ENCODE results near the gene ZNF385C. TPM values are rescaled to one million over a fixed set of nuclear protein-coding genes. Genes with fewer than 3 reads are reported as not detected.

ZNF385C gene
- total and polyA plus RNA-seq, 2 of the 13 experiments (the other 11 are each of a cell fraction or from before 2014, with no cell fraction given), result 2.3 to 6.1 TPM

DNA sequence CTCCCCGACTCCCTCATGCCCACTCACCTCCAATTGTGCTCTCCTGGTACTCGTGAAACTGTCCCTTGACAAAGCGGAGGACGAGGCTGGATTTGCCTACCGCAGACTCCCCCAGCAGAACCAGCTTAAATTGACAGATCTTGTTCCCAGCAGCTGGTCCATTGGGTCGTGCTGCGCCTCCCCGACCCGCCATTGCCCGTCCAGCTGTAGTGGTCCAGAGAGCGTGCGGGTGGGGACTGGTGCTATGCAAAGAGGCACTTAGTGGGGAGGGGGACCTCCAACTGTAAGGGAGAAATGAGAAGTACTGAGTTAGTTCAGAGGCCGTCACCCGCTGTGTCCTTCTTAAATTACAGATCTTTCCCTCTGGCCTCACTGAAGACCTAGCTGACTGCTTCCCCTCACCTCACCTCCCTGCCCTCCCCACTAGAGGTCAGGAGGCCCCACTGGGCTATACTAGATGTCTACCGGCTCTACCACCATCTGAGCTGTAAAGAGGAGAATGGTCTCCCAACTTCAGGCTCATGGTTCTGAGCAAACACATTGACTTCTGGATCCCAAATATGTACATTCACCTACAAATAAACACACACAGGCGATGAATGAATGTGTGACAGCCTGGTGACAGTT lies 32.1 kb upstream of the ZNF385C start:
- Histone ChIP-seq H3K4me3 (replicated peaks in 1 of 3; ENCODE audit: insufficient read depth in 1 of 3, low read depth in 2 of 3, low read length in 3 of 3) (no peak overlapping the region), H3K27ac (ENCODE audit: extremely low read length, insufficient read depth, low read length) (no peak overlapping the region), H3K4me1 (ENCODE audit: insufficient read depth, low read length) (peaks cover 32% of the 10 kb centered on the region), H3K79me2 (ENCODE audit: insufficient read depth, low read length) (peaks cover 43% of the 10 kb centered on the region), H3K36me3 (replicated peaks in 1 of 2; ENCODE audit: control insufficient read depth in 1 of 2, insufficient read depth in 2 of 2, low read length in 2 of 2) (peaks cover 40 to 86% of the 10 kb centered on the region in 2 experiments), H3K9ac (ENCODE audit: insufficient read depth, low read depth, low read length) (no peak overlapping the region), H3K27me3 (ENCODE audit: control insufficient read depth in 1 of 2, insufficient read depth in 2 of 2, low read length in 2 of 2) (no peaks in the 10 kb centered on the region), H2AFZ (ENCODE audit: low read length) (no peak overlapping the region), H3K9me3 (ENCODE audit: low read length) (no peaks in the 10 kb centered on the region), H3K4me2 (ENCODE audit: low read depth, low read length) (no peak overlapping the region), H4K20me1 (ENCODE audit: insufficient read depth, low read length) (peaks cover 3% of the 10 kb centered on the region; the same call in 1 of the 2 replicates)
- POLR2A ChIA-PET, result interaction anchor here (1.7 kb wide), 1 partner anchor 9 kb away, joined by 9 read pairs; the partner anchor contains the start of gene KAT2A
- DNase-seq (ENCODE audit: low spot score), result no peak
- ATAC-seq, result peak; percentile 55
- intact Hi-C loops (cut with micrococcal nuclease; ENCODE audit: unreplicated experiment) (no loop called here), in situ Hi-C loops (cut with HindIII; ENCODE audit: extremely low pct_ligation_motif_present, low pct_unique_long_range_greater_than_20kb) (no loop called here)
- WGBS (ENCODE audit: low lambda C conversion rate), result 95% methylated on average over 16 of the region's 16 CpGs
- no TSS peak for BruUV-seq (replicated peaks)
- no peak for FAIRE-seq
- CTCF ChIA-PET (ENCODE audit: low intra/inter-chr PET ratio, low total read pairs), result no interaction called here
- TF ChIP-seq ZNF20 (CRISPR knock-in tag; IDR thresholded peaks at IDR 0.05) (no peak), SMYD3 (CRISPR knock-in tag; IDR thresholded peaks at IDR 0.05) (no peak), LCORL (IDR thresholded peaks at IDR 0.05) (no peak), LCORL (CRISPR knock-in tag; IDR thresholded peaks at IDR 0.05) (0 out of 2 replicates have a peak, but pooled peaks have one; percentile 27), NPAS2 (CRISPR knock-in tag; IDR thresholded peaks at IDR 0.05; ENCODE audit: borderline replicate concordance) (no peak), CEBPG (CRISPR knock-in tag; IDR thresholded peaks at IDR 0.05) (no peak), ZC3H13 (CRISPR knock-in tag; IDR thresholded peaks at IDR 0.05) (no peak), ZNF326 (CRISPR knock-in tag; IDR thresholded peaks at IDR 0.05; ENCODE audit: borderline replicate concordance) (no peak), STAG1 (CRISPR knock-in tag; IDR thresholded peaks at IDR 0.05) (peak; percentile 23; the same call in 1 of the 2 replicates), NCOA1 (CRISPR knock-in tag; IDR thresholded peaks at IDR 0.05) (peak; percentile 45; the same call in 1 of the 2 replicates)
- TF ChIP-seq, protein P1, sequence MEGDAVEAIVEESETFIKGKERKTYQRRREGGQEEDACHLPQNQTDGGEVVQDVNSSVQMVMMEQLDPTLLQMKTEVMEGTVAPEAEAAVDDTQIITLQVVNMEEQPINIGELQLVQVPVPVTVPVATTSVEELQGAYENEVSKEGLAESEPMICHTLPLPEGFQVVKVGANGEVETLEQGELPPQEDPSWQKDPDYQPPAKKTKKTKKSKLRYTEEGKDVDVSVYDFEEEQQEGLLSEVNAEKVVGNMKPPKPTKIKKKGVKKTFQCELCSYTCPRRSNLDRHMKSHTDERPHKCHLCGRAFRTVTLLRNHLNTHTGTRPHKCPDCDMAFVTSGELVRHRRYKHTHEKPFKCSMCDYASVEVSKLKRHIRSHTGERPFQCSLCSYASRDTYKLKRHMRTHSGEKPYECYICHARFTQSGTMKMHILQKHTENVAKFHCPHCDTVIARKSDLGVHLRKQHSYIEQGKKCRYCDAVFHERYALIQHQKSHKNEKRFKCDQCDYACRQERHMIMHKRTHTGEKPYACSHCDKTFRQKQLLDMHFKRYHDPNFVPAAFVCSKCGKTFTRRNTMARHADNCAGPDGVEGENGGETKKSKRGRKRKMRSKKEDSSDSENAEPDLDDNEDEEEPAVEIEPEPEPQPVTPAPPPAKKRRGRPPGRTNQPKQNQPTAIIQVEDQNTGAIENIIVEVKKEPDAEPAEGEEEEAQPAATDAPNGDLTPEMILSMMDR (CRISPR knock-in tag; IDR thresholded peaks at IDR 0.05), result peak; percentile 22
- TF ChIP-seq, protein P2, sequence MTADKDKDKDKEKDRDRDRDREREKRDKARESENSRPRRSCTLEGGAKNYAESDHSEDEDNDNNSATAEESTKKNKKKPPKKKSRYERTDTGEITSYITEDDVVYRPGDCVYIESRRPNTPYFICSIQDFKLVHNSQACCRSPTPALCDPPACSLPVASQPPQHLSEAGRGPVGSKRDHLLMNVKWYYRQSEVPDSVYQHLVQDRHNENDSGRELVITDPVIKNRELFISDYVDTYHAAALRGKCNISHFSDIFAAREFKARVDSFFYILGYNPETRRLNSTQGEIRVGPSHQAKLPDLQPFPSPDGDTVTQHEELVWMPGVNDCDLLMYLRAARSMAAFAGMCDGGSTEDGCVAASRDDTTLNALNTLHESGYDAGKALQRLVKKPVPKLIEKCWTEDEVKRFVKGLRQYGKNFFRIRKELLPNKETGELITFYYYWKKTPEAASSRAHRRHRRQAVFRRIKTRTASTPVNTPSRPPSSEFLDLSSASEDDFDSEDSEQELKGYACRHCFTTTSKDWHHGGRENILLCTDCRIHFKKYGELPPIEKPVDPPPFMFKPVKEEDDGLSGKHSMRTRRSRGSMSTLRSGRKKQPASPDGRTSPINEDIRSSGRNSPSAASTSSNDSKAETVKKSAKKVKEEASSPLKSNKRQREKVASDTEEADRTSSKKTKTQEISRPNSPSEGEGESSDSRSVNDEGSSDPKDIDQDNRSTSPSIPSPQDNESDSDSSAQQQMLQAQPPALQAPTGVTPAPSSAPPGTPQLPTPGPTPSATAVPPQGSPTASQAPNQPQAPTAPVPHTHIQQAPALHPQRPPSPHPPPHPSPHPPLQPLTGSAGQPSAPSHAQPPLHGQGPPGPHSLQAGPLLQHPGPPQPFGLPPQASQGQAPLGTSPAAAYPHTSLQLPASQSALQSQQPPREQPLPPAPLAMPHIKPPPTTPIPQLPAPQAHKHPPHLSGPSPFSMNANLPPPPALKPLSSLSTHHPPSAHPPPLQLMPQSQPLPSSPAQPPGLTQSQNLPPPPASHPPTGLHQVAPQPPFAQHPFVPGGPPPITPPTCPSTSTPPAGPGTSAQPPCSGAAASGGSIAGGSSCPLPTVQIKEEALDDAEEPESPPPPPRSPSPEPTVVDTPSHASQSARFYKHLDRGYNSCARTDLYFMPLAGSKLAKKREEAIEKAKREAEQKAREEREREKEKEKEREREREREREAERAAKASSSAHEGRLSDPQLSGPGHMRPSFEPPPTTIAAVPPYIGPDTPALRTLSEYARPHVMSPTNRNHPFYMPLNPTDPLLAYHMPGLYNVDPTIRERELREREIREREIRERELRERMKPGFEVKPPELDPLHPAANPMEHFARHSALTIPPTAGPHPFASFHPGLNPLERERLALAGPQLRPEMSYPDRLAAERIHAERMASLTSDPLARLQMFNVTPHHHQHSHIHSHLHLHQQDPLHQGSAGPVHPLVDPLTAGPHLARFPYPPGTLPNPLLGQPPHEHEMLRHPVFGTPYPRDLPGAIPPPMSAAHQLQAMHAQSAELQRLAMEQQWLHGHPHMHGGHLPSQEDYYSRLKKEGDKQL (CRISPR knock-in tag; IDR thresholded peaks at IDR 0.05; ENCODE audit: low read depth), result no peak
- TF ChIP-seq, protein P3, sequence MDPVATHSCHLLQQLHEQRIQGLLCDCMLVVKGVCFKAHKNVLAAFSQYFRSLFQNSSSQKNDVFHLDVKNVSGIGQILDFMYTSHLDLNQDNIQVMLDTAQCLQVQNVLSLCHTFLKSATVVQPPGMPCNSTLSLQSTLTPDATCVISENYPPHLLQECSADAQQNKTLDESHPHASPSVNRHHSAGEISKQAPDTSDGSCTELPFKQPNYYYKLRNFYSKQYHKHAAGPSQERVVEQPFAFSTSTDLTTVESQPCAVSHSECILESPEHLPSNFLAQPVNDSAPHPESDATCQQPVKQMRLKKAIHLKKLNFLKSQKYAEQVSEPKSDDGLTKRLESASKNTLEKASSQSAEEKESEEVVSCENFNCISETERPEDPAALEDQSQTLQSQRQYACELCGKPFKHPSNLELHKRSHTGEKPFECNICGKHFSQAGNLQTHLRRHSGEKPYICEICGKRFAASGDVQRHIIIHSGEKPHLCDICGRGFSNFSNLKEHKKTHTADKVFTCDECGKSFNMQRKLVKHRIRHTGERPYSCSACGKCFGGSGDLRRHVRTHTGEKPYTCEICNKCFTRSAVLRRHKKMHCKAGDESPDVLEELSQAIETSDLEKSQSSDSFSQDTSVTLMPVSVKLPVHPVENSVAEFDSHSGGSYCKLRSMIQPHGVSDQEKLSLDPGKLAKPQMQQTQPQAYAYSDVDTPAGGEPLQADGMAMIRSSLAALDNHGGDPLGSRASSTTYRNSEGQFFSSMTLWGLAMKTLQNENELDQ (CRISPR knock-in tag; IDR thresholded peaks at IDR 0.05; ENCODE audit: borderline replicate concordance), result no peak
